ENCODE measurements around the gene GRIN1.

The GRIN1 gene

DNA sequence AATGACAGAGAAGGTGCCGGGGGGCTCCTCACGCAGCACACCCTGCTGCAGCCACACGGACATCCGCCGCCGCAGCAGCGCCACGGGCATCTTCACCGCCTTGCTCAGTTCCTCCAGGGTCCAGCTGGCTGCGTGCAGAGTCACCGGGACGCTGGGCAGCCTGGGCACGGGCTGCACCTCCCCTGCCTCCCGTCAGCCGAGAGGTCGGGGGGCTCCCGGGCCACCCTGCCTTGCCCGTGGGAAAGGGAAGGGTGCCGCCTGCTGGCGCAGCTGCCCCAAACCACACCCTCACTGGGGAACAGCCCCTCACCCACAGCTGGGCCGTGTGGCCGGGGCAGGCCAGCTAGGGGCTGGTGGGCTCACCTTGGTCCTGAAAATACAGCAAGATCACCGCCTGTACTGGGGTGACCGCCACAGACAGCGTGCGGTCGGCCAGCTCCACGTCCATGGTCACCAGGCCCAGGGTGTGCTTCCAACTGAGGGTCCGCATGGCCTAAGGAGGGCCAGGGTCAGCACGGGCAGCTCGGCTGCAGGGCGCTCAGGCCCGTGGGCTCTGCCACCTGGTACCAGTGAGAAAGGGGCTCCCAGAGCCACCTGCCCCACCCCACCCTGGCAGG is 36.5 kb downstream of the GRIN1 start:
- DNase-seq (ENCODE audit: low read depth): no peak
- H3K4me3 ChIP-seq (ENCODE audit: low read depth, low read length): no peak overlapping the region
- TF ChIP-seq, protein P1, sequence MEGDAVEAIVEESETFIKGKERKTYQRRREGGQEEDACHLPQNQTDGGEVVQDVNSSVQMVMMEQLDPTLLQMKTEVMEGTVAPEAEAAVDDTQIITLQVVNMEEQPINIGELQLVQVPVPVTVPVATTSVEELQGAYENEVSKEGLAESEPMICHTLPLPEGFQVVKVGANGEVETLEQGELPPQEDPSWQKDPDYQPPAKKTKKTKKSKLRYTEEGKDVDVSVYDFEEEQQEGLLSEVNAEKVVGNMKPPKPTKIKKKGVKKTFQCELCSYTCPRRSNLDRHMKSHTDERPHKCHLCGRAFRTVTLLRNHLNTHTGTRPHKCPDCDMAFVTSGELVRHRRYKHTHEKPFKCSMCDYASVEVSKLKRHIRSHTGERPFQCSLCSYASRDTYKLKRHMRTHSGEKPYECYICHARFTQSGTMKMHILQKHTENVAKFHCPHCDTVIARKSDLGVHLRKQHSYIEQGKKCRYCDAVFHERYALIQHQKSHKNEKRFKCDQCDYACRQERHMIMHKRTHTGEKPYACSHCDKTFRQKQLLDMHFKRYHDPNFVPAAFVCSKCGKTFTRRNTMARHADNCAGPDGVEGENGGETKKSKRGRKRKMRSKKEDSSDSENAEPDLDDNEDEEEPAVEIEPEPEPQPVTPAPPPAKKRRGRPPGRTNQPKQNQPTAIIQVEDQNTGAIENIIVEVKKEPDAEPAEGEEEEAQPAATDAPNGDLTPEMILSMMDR (IDR thresholded peaks at IDR 0.05; ENCODE audit: control insufficient read depth, extremely low read depth, insufficient read depth): no peak

DNA sequence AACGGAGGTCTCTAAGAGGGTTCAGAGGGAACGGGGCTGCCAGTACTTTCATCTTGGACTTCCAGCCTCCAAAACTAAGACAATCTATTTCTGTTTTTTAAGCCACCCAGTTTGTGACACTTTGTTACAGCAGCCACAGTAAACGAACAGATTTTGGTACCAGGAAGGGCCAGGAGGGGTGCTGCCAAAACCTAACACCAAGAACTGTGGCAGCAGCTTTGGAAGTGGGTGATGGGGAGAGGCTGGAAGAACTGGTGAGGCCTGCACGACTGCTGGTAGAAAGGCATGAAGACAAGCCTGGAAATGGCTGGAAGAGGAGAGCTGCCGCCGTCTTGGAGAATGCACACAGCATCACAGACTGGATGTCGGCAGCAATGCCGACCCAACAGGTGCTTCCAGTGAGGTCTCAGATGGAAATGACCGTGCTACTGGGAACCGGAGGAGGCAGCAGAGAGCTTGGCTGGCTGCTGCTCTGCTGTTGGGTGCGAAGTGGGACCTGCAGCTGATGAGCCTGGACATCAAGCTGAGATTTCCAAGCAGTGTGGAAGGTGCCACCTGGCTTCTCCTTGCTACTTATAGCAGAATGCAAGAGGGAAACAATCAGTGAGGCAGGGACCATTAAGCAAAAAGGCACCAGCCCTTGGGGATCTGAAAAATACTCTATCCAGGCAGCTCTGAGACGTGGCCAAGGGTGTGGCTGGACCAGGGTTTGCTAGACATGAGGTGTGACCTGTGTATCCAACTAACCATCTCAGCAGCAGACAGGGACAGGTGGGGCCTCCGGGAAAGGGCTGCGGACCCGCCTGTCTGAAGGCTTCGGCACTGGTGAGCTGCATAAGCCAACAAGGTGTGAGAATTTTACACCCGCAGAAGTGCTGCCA is 37.6 kb downstream of the GRIN1 start:
- TF ChIP-seq, protein P1 (IDR thresholded peaks at IDR 0.05; ENCODE audit: control insufficient read depth, extremely low read depth, insufficient read depth): peak; percentile 76
- no peak overlapping the region for H3K4me3 ChIP-seq (ENCODE audit: low read depth, low read length)
- DNase-seq (ENCODE audit: low read depth): no peak

DNA sequence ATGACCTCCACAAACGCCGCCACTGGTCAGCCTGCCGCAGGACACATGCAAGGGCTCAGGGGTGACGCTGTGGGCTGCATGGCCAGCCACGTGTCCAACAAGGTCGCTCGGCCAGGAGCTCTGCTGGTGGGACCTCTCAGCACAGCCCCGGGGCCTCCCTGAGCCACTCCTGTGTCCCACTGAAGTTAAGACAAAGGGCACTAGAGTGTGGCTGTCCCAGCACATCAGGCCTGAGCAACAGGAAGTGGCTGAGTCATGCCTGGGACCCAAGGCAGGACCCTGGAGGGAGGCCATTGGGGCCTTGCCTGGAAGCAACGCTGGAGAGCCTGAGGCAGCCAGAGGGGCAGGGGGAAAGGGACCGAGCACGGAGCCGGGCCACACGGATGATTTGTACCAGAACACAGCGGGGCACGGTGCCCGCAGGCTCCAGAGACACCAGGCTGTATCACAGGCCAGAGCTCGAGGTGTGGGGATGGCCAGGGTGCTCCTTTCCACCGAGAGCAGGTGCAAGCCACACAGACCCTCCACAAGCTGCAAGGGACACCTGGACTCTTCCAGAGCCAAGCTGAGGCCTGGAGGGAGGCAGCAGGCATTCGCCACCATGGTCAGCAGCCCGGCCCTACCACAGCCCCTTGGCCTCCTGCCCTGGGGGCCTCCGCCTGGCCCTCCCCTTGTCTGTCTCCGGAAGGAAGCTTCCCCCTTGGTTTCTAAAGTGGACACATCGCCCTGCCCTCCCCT is 39.4 kb downstream of the GRIN1 start:
- TF ChIP-seq, protein P1 (IDR thresholded peaks at IDR 0.05; ENCODE audit: control insufficient read depth, extremely low read depth, insufficient read depth): no peak
- H3K4me3 ChIP-seq (ENCODE audit: low read depth, low read length): no peak overlapping the region
- DNase-seq (ENCODE audit: low read depth): no peak

DNA sequence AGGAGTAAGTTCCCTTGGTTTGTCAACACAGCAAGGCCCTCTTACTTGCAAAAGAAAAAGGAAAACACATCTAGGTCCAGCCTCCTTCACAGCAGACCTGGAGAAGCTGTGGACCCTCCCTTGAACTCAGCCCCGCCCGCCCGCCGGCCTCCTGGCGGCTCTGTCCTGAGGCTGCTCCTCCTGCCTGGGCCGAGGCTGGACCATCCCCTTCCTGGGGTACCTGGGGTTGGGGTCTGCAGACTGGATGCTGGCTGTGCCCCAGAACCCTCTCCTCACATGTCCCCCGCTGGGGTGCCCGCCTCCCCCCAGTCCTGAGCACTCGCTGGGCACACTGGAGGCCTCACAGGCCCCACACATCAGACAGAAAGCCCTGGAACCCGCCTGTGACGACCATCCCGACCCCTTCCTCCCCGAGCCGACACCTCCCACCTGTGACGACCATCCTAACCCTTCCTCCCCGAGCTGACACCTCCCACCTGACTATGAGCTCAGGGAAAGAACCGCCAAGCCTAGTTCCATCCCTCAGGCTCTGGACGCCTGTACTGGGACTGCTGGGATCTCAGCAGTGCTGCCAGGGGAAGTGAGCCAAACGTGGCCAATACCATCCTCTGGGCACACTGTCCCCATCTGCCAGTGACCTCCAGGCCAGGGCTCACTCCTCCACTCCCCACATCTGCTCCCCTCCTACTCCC is 40.1 kb downstream of the GRIN1 start:
- TF ChIP-seq, protein P1 (IDR thresholded peaks at IDR 0.05; ENCODE audit: control insufficient read depth, extremely low read depth, insufficient read depth): no peak
- DNase-seq (ENCODE audit: low read depth): no peak
- H3K4me3 ChIP-seq (ENCODE audit: low read depth, low read length): no peak overlapping the region

DNA sequence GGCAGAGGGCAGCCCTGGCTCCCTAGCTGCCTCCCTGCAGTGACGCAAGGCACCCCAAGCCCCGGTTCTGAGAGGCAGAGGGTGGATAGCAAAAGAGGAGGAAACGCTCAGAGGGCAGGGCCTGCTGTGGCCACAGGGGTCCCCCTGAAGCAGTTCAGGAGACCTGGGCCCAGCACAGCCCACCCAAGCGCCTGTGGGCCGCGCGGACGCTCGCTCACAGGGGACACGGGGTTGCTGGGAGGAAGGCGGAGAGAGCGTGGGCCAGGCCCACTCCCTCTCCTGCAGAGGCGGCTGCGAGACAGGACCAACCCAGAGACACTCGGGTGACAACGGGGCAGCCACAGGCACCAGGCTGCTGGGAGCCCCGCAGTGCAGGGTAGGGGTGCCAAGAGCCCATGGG is 40.8 kb downstream of the GRIN1 start:
- DNase-seq (ENCODE audit: low read depth): no peak
- TF ChIP-seq, protein P1 (IDR thresholded peaks at IDR 0.05; ENCODE audit: control insufficient read depth, extremely low read depth, insufficient read depth): no peak
- H3K4me3 ChIP-seq (ENCODE audit: low read depth, low read length): no peak overlapping the region

DNA sequence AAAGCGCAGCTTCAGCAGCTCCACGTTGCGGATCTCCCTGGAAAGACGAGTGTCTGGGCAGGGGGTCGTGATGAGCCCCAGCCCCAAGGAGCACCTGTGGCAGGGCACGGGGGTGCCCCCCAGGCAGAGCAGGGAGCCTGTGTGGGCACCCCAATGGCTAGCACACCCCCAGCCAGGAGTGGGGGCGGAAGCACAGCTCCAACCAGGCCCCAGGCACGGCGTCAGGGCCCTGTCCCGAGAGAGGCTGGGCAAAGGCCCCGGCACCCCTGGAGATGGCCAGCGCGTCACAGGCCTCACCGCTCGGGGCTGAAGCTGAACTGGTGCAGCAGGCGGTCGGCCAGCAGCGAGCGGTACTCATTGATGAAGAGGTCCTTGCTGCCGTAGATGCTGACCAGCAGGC is 41.5 kb downstream of the GRIN1 start:
- DNase-seq (ENCODE audit: low read depth): no peak
- H3K4me3 ChIP-seq (ENCODE audit: low read depth, low read length): no peak overlapping the region
- TF ChIP-seq, protein P1 (IDR thresholded peaks at IDR 0.05; ENCODE audit: control insufficient read depth, extremely low read depth, insufficient read depth): no peak
